NCI-H460 (cell line): ENCODE results near the gene SPEG. TPM values are rescaled to one million over a fixed set of nuclear protein-coding genes. Genes with fewer than 3 reads are reported as not detected.
A peak's percentile ranks its signal among the peaks of the same experiment; 100 is the strongest.
"Not testable (repeated sequence)": the region's sequence is repeated elsewhere in the genome, so short reads cannot be mapped to it uniquely, and the experiment has no call there.

Source experiments
- DNase-seq: peaks from one replicate; pipeline ENCODE4 v3.0.0-alpha.2; 2016; ENCODE audit warnings: low read depth; ENCODE audit errors: extremely low read depth
- polyA plus RNA-seq: library from polyadenylated mRNA; depleted of rRNA; stranded (reverse); fragments of >200 nt; gene quantifications from 2 replicates; pipeline ENCODE4 v1.2.3, GENCODE V29; 2014; cell fraction: nucleus; rRNA removed
- total RNA-seq: library from RNA; depleted of rRNA; stranded (reverse); fragments of >200 nt; shearing (Covaris generic); gene quantifications from 2 replicates; pipeline ENCODE4 v1.2.3, GENCODE V29; 2014; rRNA removed

The SPEG gene
- 0.29 and 0.99 TPM in 2 replicates for total RNA-seq
- polyA plus RNA-seq: 1.4 and 7.4 TPM in 2 replicates

DNA sequence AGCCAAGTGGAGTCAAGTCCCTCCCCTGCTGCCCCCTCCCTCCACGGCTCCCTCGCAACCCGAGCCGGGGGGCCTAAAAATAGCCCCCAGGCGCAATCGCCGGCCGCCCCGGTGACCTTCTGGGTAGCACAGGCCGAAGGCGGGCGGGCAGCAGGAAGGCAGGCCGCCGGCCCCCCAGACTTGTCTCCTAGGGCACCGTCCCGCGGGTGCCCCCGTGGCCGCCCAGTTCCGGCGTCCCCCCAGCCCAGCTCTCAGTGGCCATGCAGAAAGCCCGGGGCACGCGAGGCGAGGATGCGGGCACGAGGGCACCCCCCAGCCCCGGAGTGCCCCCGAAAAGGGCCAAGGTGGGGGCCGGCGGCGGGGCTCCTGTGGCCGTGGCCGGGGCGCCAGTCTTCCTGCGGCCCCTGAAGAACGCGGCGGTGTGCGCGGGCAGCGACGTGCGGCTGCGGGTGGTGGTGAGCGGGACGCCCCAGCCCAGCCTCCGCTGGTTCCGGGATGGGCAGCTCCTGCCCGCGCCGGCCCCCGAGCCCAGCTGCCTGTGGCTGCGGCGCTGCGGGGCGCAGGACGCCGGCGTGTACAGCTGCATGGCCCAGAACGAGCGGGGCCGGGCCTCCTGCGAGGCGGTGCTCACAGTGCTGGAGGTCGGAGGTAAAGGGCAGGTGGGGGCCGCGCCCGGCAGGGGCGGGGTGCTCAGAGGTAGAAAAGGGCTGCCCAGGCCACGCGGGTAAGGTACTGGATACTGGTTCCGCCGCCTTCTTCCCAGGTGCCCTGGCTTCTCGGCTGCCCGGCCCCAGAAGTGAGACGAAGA, at the start of gene SPEG:
Gene SPEG (plus strand): TSS at position 126 of the 808 bp plus-strand sequence. CDS start 135 bp downstream, at position 261.
- DNase-seq: no peak

DNA sequence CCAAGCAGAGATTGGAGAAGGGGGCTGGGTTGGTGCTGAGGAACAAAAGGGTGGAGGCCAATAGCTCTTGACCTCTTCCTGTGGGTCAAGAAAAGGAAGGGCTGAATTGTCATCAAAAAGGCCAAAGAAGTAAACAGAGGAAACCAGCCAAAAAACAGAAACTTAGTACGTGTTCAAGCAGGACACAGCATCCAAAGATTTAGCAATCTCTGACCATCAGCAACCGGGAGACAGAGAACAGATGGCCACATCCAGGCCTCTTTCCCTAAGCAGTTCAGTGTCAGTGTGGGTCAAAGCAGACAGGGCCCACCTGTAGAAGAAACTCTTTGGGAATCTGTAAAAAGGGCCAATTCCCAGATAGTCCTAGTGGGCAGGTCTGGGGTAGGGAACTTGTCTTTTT, 49.8 kb upstream of the SPEG start:
- no peak for DNase-seq

- no peak for DNase-seq
Observed at GRCh38 chr2:219385958-219386520, 48.6 kb upstream of the SPEG start.

DNA sequence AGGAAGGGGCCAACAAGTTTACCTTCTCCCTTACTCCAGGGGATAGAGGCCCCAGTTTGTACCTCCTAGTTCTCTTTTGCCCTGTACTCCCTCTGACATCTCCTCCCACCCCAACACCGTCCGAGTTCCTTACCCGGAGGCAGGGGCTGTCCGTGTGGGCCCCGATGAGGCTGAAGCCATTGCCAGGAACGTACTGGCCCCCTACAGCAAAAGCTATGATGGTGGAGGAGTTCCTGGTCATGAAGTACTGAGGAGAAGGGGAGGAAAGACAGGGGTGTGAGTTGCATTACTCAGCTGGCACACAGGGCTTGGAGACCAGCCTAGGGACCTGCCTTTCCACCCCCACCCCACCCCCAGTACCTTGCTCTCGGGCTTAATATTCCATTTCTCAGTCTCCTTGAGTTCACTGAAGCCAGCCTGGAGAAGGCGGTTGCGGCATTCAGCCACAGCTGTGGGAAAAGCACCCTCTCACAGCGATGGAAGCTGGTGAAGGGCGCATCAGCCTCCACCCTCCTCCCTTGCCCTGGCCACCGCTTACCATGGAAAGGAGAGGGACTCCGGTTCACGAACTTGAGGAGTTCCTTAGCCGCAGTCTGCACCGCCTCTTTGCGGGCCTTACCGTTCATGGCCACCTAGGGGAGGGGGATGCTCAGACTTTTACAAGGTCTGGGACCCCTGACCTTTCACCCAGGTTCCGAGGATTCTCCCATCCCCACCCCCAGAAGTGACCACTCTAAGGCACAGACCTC, 47.9 kb upstream of the SPEG start:
- no peak for DNase-seq

DNA sequence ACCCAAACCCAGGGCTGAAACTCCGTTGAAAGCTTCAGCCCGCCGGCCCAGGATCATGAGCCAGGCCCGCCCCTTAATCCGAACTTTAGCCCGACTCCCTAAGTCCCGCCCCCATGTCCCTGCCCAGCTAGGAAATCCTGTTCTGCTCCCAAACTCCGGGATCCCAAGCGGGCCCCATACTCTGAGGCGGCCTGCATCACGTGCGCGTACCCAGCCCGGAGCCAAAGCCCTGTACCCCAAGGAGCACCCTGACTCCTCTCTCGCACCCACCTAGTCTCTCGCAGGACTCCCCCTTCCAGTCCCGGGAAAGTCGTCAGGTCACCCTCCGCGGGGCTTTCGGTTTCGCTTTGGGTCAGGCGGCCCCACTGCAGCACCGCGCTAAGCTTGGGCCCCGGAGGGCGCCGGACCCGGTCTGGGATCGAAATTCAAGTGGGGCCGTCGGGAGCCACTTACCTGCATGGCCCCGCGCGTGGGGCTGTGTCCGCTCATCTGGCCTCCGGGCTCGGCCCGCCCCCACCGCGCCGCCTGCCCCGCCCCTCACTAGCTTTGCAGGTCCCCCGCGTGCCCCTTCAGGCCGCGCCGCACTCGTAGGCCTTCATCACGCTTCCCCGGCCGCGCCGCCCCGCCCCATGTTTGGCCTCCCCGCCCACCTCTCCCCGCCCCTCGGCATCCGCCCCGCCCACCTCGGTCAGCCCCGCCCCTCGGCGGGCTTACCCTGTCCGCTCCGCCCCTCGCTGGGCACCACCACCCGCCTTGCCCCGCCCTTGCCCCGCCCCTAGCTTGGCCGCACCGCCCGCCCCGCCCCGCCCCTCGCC, 47.1 kb upstream of the SPEG start, which contains the start of gene DNPEP:
Gene DNPEP (minus strand): TSS at position 607 of the 815 bp plus-strand sequence. CDS start 118 bp downstream, at position 489.
- DNase-seq: peak; percentile 86

- DNase-seq: peak; percentile 93
Observed at GRCh38 chr2:219388121-219388906, 46.3 kb upstream of the SPEG start.

- DNase-seq: no peak
Observed at GRCh38 chr2:219388907-219389156, 45.8 kb upstream of the SPEG start.

GRCh38 chr2:219392754-219393153, 41.9 kb upstream of the SPEG start:
- no peak for DNase-seq

GRCh38 chr2:219395056-219395455, 39.6 kb upstream of the SPEG start:
- not testable (repeated sequence) for DNase-seq

DNA sequence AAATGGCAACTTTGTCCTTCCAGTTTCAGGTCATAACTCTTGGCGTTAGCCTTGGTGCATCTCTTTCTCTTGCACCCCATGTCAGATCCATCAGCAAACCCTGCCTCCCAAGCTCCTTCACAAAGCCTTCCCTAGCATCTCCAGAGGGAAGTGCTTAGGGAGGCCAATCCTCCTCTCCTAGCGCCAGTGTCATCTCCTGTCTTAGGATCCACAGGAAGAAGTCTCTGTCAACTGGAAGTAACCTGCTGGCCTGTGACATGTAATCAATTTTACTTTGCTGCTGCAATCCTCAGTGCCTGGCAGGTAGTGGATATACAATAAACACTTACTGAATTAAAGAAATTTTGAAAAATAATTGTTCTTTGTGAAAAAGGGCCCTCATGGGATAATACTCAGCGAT, 39.0 kb upstream of the SPEG start:
- no peak for DNase-seq

GRCh38 chr2:219396863-219397457, 37.7 kb upstream of the SPEG start:
- no peak for DNase-seq

DNA sequence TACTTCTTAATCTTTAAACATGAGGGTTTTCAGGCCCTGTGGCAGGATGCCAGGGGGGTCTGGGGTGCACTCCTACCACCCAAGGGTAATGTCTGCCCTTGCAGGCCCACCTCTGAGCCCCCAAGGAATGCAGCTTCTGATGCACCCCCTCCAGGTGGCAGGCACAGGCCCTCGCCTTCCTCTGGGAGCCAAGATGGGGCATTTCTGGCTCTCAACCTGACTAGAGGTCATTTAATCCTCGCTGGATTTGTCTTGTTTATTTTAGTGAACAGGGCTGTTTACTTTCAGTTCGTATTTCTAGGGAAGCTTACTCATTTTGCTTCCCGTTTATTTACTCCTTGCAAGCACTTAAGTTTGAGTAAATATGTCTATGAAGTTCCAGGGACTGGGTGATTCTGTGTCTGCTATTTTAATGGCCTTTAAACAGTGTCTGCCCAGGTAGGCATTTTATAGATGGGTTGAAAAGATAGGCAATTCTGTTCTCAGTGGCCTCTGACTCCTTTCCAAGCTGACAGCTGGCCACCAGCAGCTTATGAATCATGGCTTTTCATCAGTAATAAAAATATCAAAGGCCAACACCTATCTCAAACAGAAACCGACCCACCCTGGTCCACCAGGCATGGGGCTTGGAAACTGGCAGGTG, 35.8 kb upstream of the SPEG start:
- DNase-seq: no peak

GRCh38 chr2:219399716-219400478, 34.7 kb upstream of the SPEG start:
- no peak for DNase-seq

DNA sequence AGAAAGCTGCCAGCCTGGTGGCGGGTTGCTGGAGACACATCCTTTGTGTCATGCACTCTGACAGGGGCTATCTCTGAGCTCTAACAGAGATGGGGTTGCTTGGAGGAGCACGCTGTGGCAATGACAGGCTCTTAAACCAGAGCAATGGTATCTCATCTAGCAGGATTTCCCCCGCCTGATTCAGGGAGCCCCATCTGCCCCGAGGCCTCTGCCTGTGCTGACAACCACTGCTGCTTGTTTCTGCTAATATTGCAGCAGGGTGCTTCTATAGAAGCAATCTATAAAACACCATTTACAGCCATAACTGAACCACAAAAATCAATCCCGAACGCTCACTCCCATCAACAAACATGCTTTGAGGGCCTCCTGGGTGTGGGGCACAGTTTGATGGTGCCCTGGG, 34.1 kb upstream of the SPEG start:
- no peak for DNase-seq

- no peak for DNase-seq
Observed at GRCh38 chr2:219401606-219402005, 33.0 kb upstream of the SPEG start.

GRCh38 chr2:219402665-219403515, 31.8 kb upstream of the SPEG start:
- peak; percentile 71 for DNase-seq

GRCh38 chr2:219403861-219404260, 30.8 kb upstream of the SPEG start:
- no peak for DNase-seq
